ENCODE data around the gene SIPA1L3. TPM values are rescaled to one million over a fixed set of nuclear protein-coding genes. Genes with fewer than 3 reads are reported as not detected.

Gene SIPA1L3
- polyA plus RNA-seq, 6 donors from 2014 or later = 9.2 to 43.0 (median 19.5) TPM

- Mint-ChIP-seq H3K27me3 (no peaks in the 10 kb centered on the region), H3K27ac (peak overlapping the region in 5 of 6 donors; percentile 56 to 91 (median 83)), H3K36me3 (peaks cover 0 to 15% of the 10 kb centered on the region in 2 donors), H3K9me3 (no peaks in the 10 kb centered on the region), H3K4me3 (peak overlapping the region in 6 of 8 donors; percentile 6 to 69 (median 32)), H3K4me1 (peaks cover 53 to 90% (median 77%) of the 10 kb centered on the region in 3 donors)
- ATAC-seq (ENCODE audit: low read depth in 2 of 2) = no peak
- DNase-seq = no peak
These were observed 49.0 kb downstream of the SIPA1L3 start for GRCh38 chr19:37955986-37956385.

GRCh38 chr19:37957176-37957575 lies 50.2 kb downstream of the SIPA1L3 start:
- H3K36me3 Mint-ChIP-seq = peaks cover 8 to 17% of the 10 kb centered on the region in 2 donors
- no peaks in the 10 kb centered on the region for H3K27me3 Mint-ChIP-seq
- peaks cover 0 to 10% (median 5%) of the 10 kb centered on the region in 7 donors for H3K9me3 Mint-ChIP-seq
- DNase-seq = no peak
- peak overlapping the region in 6 of 8 donors; percentile 17 to 66 (median 52) for H3K4me3 Mint-ChIP-seq
- H3K4me1 Mint-ChIP-seq = peaks cover 52 to 89% (median 72%) of the 10 kb centered on the region in 3 donors
- peak overlapping the region; percentile 1 to 77 (median 54) for H3K27ac Mint-ChIP-seq
- no peak for ATAC-seq (ENCODE audit: low read depth in 2 of 2)

- Mint-ChIP-seq H3K4me1 (peaks cover 53 to 88% (median 72%) of the 10 kb centered on the region in 3 donors), H3K9me3 (peaks cover 3 to 13% (median 6%) of the 10 kb centered on the region in 7 donors), H3K27me3 (no peaks in the 10 kb centered on the region), H3K27ac (peak overlapping the region; percentile 78 to 98 (median 92)), H3K36me3 (peaks cover 8 to 23% of the 10 kb centered on the region in 2 donors), H3K4me3 (peak overlapping the region; percentile 62 to 90 (median 84))
- peak; percentile 39 for DNase-seq
- peak; percentile 64 to 66 for ATAC-seq (ENCODE audit: low read depth in 2 of 2)
These were observed 52.7 kb downstream of the SIPA1L3 start for GRCh38 chr19:37959665-37960114.

- DNase-seq (no peak), ATAC-seq (ENCODE audit: low read depth in 2 of 2) (no peak)
- Mint-ChIP-seq H3K36me3 (peaks cover 8 to 17% of the 10 kb centered on the region in 2 donors), H3K27me3 (no peaks in the 10 kb centered on the region), H3K27ac (peak overlapping the region; percentile 89 to 97 (median 92)), H3K9me3 (peaks cover 3 to 13% (median 6%) of the 10 kb centered on the region in 7 donors), H3K4me3 (peak overlapping the region; percentile 15 to 82 (median 72)), H3K4me1 (peaks cover 50 to 89% (median 62%) of the 10 kb centered on the region in 3 donors)
These were observed 54.2 kb downstream of the SIPA1L3 start for GRCh38 chr19:37961198-37961597.

- H3K27me3 Mint-ChIP-seq = no peaks in the 10 kb centered on the region
- H3K9me3 Mint-ChIP-seq = peaks cover 3 to 13% (median 6%) of the 10 kb centered on the region in 7 donors
- H3K4me3 Mint-ChIP-seq = peak overlapping the region; percentile 29 to 81 (median 68)
- peak overlapping the region; percentile 78 to 97 (median 92) for H3K27ac Mint-ChIP-seq
- ATAC-seq (ENCODE audit: low read depth in 2 of 2) (no peak), DNase-seq (no peak)
- H3K36me3 Mint-ChIP-seq = peaks cover 8 to 13% of the 10 kb centered on the region in 2 donors
- peaks cover 56 to 94% (median 71%) of the 10 kb centered on the region in 3 donors for H3K4me1 Mint-ChIP-seq
These were observed 56.4 kb downstream of the SIPA1L3 start for GRCh38 chr19:37963190-37963936.

GRCh38 chr19:37964109-37964508 lies 57.1 kb downstream of the SIPA1L3 start:
- H3K27me3 Mint-ChIP-seq = no peaks in the 10 kb centered on the region
- H3K9me3 Mint-ChIP-seq = peaks cover 3 to 13% (median 6%) of the 10 kb centered on the region in 7 donors
- peaks cover 8 to 16% of the 10 kb centered on the region in 2 donors for H3K36me3 Mint-ChIP-seq
- DNase-seq = no peak
- peak overlapping the region; percentile 78 to 96 (median 92) for H3K27ac Mint-ChIP-seq
- peak overlapping the region in 7 of 8 donors; percentile 9 to 80 (median 64) for H3K4me3 Mint-ChIP-seq
- H3K4me1 Mint-ChIP-seq = peaks cover 54 to 94% (median 69%) of the 10 kb centered on the region in 3 donors
- ATAC-seq (ENCODE audit: low read depth in 2 of 2) = no peak

GRCh38 chr19:37966211-37966661 lies 59.2 kb downstream of the SIPA1L3 start:
- H3K9me3 Mint-ChIP-seq = peaks cover 6 to 15% (median 9%) of the 10 kb centered on the region in 7 donors
- ATAC-seq (ENCODE audit: low read depth in 2 of 2) (no peak), DNase-seq (no peak)
- peak overlapping the region in 4 of 8 donors; percentile 12 to 73 (median 34) for H3K4me3 Mint-ChIP-seq
- no peaks in the 10 kb centered on the region for H3K27me3 Mint-ChIP-seq
- peak overlapping the region in 5 of 6 donors; percentile 84 to 93 (median 90) for H3K27ac Mint-ChIP-seq
- peaks cover 10 to 25% of the 10 kb centered on the region in 2 donors for H3K36me3 Mint-ChIP-seq
- peaks cover 56 to 94% (median 66%) of the 10 kb centered on the region in 3 donors for H3K4me1 Mint-ChIP-seq

GRCh38 chr19:37966662-37967231 lies 59.7 kb downstream of the SIPA1L3 start:
- H3K9me3 Mint-ChIP-seq = peaks cover 2 to 18% (median 8%) of the 10 kb centered on the region in 7 donors
- no peak for DNase-seq
- peak overlapping the region in 5 of 6 donors; percentile 69 to 92 (median 84) for H3K27ac Mint-ChIP-seq
- no peaks in the 10 kb centered on the region for H3K27me3 Mint-ChIP-seq
- peak overlapping the region in 6 of 8 donors; percentile 3 to 57 (median 22) for H3K4me3 Mint-ChIP-seq
- peaks cover 54 to 93% (median 67%) of the 10 kb centered on the region in 3 donors for H3K4me1 Mint-ChIP-seq
- ATAC-seq (ENCODE audit: low read depth in 2 of 2) = no peak
- peaks cover 9 to 23% of the 10 kb centered on the region in 2 donors for H3K36me3 Mint-ChIP-seq

- H3K27ac Mint-ChIP-seq = peak overlapping the region in 4 of 6 donors; percentile 29 to 81 (median 66)
- H3K4me3 Mint-ChIP-seq = peak overlapping the region in 1 of 8 donors; percentile 36
- DNase-seq (no peak), ATAC-seq (ENCODE audit: low read depth in 2 of 2) (no peak)
- H3K27me3 Mint-ChIP-seq = no peaks in the 10 kb centered on the region
- H3K36me3 Mint-ChIP-seq = peaks cover 9 to 27% of the 10 kb centered on the region in 2 donors
- H3K9me3 Mint-ChIP-seq = peaks cover 2 to 15% (median 7%) of the 10 kb centered on the region in 7 donors
- H3K4me1 Mint-ChIP-seq = peaks cover 54 to 94% (median 73%) of the 10 kb centered on the region in 3 donors
These were observed 62.7 kb downstream of the SIPA1L3 start for GRCh38 chr19:37969695-37970094.

GRCh38 chr19:37970699-37971098 lies 63.7 kb downstream of the SIPA1L3 start:
- ATAC-seq (ENCODE audit: low read depth in 2 of 2) (no peak), DNase-seq (no peak)
- no peak overlapping the region for H3K4me3 Mint-ChIP-seq
- H3K27me3 Mint-ChIP-seq = no peaks in the 10 kb centered on the region
- H3K36me3 Mint-ChIP-seq = peaks cover 16 to 31% of the 10 kb centered on the region in 2 donors
- H3K4me1 Mint-ChIP-seq = peaks cover 62 to 94% (median 83%) of the 10 kb centered on the region in 3 donors
- H3K27ac Mint-ChIP-seq = peak overlapping the region in 1 of 6 donors; percentile 62
- H3K9me3 Mint-ChIP-seq = peaks cover 2 to 15% (median 7%) of the 10 kb centered on the region in 7 donors

- Mint-ChIP-seq H3K27ac (peak overlapping the region in 3 of 6 donors; percentile 36 to 98 (median 57)), H3K27me3 (no peaks in the 10 kb centered on the region), H3K9me3 (peaks cover 4 to 15% (median 7%) of the 10 kb centered on the region in 7 donors), H3K4me3 (peak overlapping the region in 3 of 8 donors; percentile 19 to 37 (median 24)), H3K36me3 (peaks cover 16 to 36% of the 10 kb centered on the region in 2 donors), H3K4me1 (peaks cover 57 to 94% (median 78%) of the 10 kb centered on the region in 3 donors)
- DNase-seq (no peak), ATAC-seq (ENCODE audit: low read depth in 2 of 2) (no peak)
These were observed 65.8 kb downstream of the SIPA1L3 start for GRCh38 chr19:37972803-37973202.

- peaks cover 4 to 15% (median 10%) of the 10 kb centered on the region in 7 donors for H3K9me3 Mint-ChIP-seq
- no peaks in the 10 kb centered on the region for H3K27me3 Mint-ChIP-seq
- ATAC-seq (ENCODE audit: low read depth in 2 of 2) = no peak
- peaks cover 16 to 34% of the 10 kb centered on the region in 2 donors for H3K36me3 Mint-ChIP-seq
- no peak for DNase-seq
- H3K27ac Mint-ChIP-seq = peak overlapping the region; percentile 93 to 99 (median 98)
- H3K4me1 Mint-ChIP-seq = peaks cover 53 to 94% (median 76%) of the 10 kb centered on the region in 3 donors
- peak overlapping the region; percentile 4 to 89 (median 70) for H3K4me3 Mint-ChIP-seq
These were observed 66.7 kb downstream of the SIPA1L3 start for GRCh38 chr19:37973666-37974065.

GRCh38 chr19:37975071-37975470 lies 68.1 kb downstream of the SIPA1L3 start:
- DNase-seq (no peak), ATAC-seq (ENCODE audit: low read depth in 2 of 2) (peak; percentile 11 to 31)
- Mint-ChIP-seq H3K4me3 (peak overlapping the region; percentile 50 to 89 (median 73)), H3K9me3 (peaks cover 4 to 13% (median 10%) of the 10 kb centered on the region in 7 donors), H3K4me1 (peaks cover 54 to 94% (median 78%) of the 10 kb centered on the region in 3 donors), H3K27ac (peak overlapping the region; percentile 93 to 99 (median 98)), H3K27me3 (no peaks in the 10 kb centered on the region), H3K36me3 (peaks cover 16 to 27% of the 10 kb centered on the region in 2 donors)

Measured in naive B cell (primary cell).